H9 (cell line): Measurements from ENCODE around the gene RPLP1. TPM values are rescaled to one million over a fixed set of nuclear protein-coding genes. Genes with fewer than 3 reads are reported as not detected.

ENCODE experiments used
- DNase-seq: peaks from one replicate; pipeline ENCODE4 v3.0.0-alpha.2; 2017
- H2AFZ ChIP-seq: one replicate; pipeline ENCODE4 v1.6.1; 2013; ENCODE audit warnings: mild to moderate bottlenecking, low read length, control low read depth, moderate library complexity
- H2AK5ac ChIP-seq: 2 replicates; pipeline ENCODE4 v1.6.1; 2013; ENCODE audit warnings: low read length, control low read depth, mixed read lengths; ENCODE audit not compliant: insufficient read length
- H2BK120ac ChIP-seq: one replicate; pipeline ENCODE4 v1.6.1; 2013; ENCODE audit warnings: low read depth, mild to moderate bottlenecking, low read length, control low read depth, inconsistent platforms; ENCODE audit not compliant: poor library complexity, severe bottlenecking
- H2BK12ac ChIP-seq: 2 replicates; pipeline ENCODE4 v1.6.1; 2013; ENCODE audit warnings: low read length, control low read depth, mixed read lengths, low read depth; ENCODE audit not compliant: insufficient read length
- H2BK15ac ChIP-seq: 2 replicates; pipeline ENCODE4 v1.6.1; 2013; ENCODE audit warnings: low read depth, low read length, control low read depth
- H2BK20ac ChIP-seq: one replicate; pipeline ENCODE4 v1.6.1; 2013; ENCODE audit warnings: low read depth, mild to moderate bottlenecking, low read length, control low read depth, inconsistent platforms; ENCODE audit not compliant: poor library complexity, severe bottlenecking
- H2BK5ac ChIP-seq: 2 replicates; pipeline ENCODE4 v1.6.1; 2013; ENCODE audit warnings: low read length, control low read depth, mixed read lengths; ENCODE audit not compliant: insufficient read length
- H3K14ac ChIP-seq: 2 replicates; pipeline ENCODE4 v1.6.1; 2013; ENCODE audit warnings: low read length, control low read depth; ENCODE audit not compliant: insufficient read depth
- H3K18ac ChIP-seq: 2 replicates; pipeline ENCODE4 v1.6.1; 2013; ENCODE audit warnings: low read depth, mild to moderate bottlenecking, mixed read lengths, low read length, control low read depth; ENCODE audit not compliant: insufficient read length
- H3K23ac ChIP-seq: 2 replicates; pipeline ENCODE4 v1.6.1; 2013; ENCODE audit warnings: low read length, control low read depth, mixed read lengths, low read depth; ENCODE audit not compliant: insufficient read length
- H3K23me2 ChIP-seq: 2 replicates; pipeline ENCODE4 v1.6.1; 2013; ENCODE audit warnings: low read depth, mild to moderate bottlenecking, mixed read lengths, low read length, control low read depth; ENCODE audit not compliant: insufficient read length, poor library complexity, severe bottlenecking
- H3K27ac ChIP-seq: 2 replicates; pipeline ENCODE4 v1.5.1; 2013; ENCODE audit warnings: low read length, control low read depth, mixed read lengths, low read depth; ENCODE audit not compliant: insufficient read length
- H3K27me3 ChIP-seq: 2 replicates; pipeline ENCODE4 v1.6.1; 2013; ENCODE audit warnings: low read length, control low read depth, inconsistent platforms; ENCODE audit not compliant: insufficient read depth
- H3K4ac ChIP-seq: 2 replicates; pipeline ENCODE4 v1.6.1; 2013; ENCODE audit warnings: low read depth, mild to moderate bottlenecking, control low read depth, inconsistent platforms, low read length, moderate library complexity
- H3K4me1 ChIP-seq: 2 replicates; pipeline ENCODE4 v1.6.1; 2013; ENCODE audit warnings: low read length, control low read depth, inconsistent platforms; ENCODE audit not compliant: insufficient read depth
- H3K4me2 ChIP-seq: 2 replicates; pipeline ENCODE4 v1.6.1; 2013; ENCODE audit warnings: low read length, control low read depth, mixed read lengths; ENCODE audit not compliant: insufficient read length, insufficient read depth
- H3K56ac ChIP-seq: 2 replicates; pipeline ENCODE4 v1.6.1; 2013; ENCODE audit warnings: low read depth, mild to moderate bottlenecking, mixed read lengths, low read length, control low read depth; ENCODE audit not compliant: insufficient read length
- H3K79me1 ChIP-seq: 2 replicates; pipeline ENCODE4 v1.6.1; 2013; ENCODE audit warnings: low read depth, mild to moderate bottlenecking, moderate library complexity, low read length, control low read depth, inconsistent platforms; ENCODE audit not compliant: insufficient read depth, poor library complexity, severe bottlenecking
- H3K79me2 ChIP-seq: 2 replicates; pipeline ENCODE4 v1.6.1; 2013; ENCODE audit warnings: low read length, control low read depth, inconsistent platforms; ENCODE audit not compliant: insufficient read depth
- H3K9ac ChIP-seq: 2 replicates; pipeline ENCODE4 v1.6.1; 2013; ENCODE audit warnings: low read length, control low read depth, mixed read lengths; ENCODE audit not compliant: insufficient read length; ENCODE audit errors: extremely low read depth
- H3K9me3 ChIP-seq: one replicate; pipeline ENCODE4 v1.6.1; 2013; ENCODE audit warnings: low read depth, low read length, inconsistent platforms; ENCODE audit not compliant: control insufficient read depth
- H3T11ph ChIP-seq: one replicate; pipeline ENCODE4 v1.6.1; 2013; ENCODE audit warnings: mild to moderate bottlenecking, low read length, control low read depth, inconsistent platforms
- H4K20me1 ChIP-seq: one replicate; pipeline ENCODE4 v1.6.1; 2013; ENCODE audit not compliant: control insufficient read depth, insufficient read length, insufficient read depth
- H4K5ac ChIP-seq: 2 replicates; pipeline ENCODE4 v1.6.1; 2013; ENCODE audit warnings: low read depth, mild to moderate bottlenecking, mixed read lengths, low read length, control low read depth; ENCODE audit not compliant: insufficient read length
- H4K8ac ChIP-seq: replicated peaks from 2 replicates; pipeline ENCODE4 v1.6.1; 2013; ENCODE audit warnings: low read length, control low read depth, mixed read lengths, low read depth; ENCODE audit not compliant: insufficient read length
- H4K91ac ChIP-seq: 2 replicates; pipeline ENCODE4 v1.6.1; 2013; ENCODE audit warnings: low read depth, mild to moderate bottlenecking, moderate library complexity, mixed read lengths, low read length, control low read depth; ENCODE audit not compliant: insufficient read length
- H3K27ac Mint-ChIP-seq, 3 experiments: 2 replicates in 2 of 3; 3 replicates in 1 of 3; pipeline ENCODE4 v1.8.0; 2020 to 2021; ENCODE audit warnings: mixed read lengths in 3 of 3, mild to moderate bottlenecking in 1 of 3, moderate library complexity in 1 of 3
- H3K27me3 Mint-ChIP-seq: 2 replicates; pipeline ENCODE4 v1.8.0; 2021; ENCODE audit warnings: low read depth, mild to moderate bottlenecking, moderate library complexity, mixed read lengths
- H3K36me3 Mint-ChIP-seq, 3 experiments: 2 replicates in 2 of 3; 3 replicates in 1 of 3; pipeline ENCODE4 v1.8.0; 2020 to 2021; ENCODE audit warnings: low read depth in 3 of 3, mixed read lengths in 3 of 3; ENCODE audit not compliant: insufficient read depth in 1 of 3
- H3K4me1 Mint-ChIP-seq, 2 experiments: 2 replicates each; pipeline ENCODE4 v1.8.0; 2020; ENCODE audit warnings: mixed read lengths in 2 of 2
- H3K4me3 Mint-ChIP-seq, 2 experiments: 2 replicates in 1 of 2; 3 replicates in 1 of 2; pipeline ENCODE4 v1.8.0; 2020 to 2021; ENCODE audit warnings: mild to moderate bottlenecking in 2 of 2, mixed read lengths in 2 of 2, moderate library complexity in 1 of 2
- H3K9me3 Mint-ChIP-seq, 2 experiments: 2 replicates in 1 of 2; 3 replicates in 1 of 2; pipeline ENCODE4 v1.8.0; 2020; ENCODE audit warnings: mild to moderate bottlenecking in 2 of 2, mixed read lengths in 2 of 2, moderate library complexity in 1 of 2
- CTCF ChIP-seq: fragments of 200-600 bp; sonication (generic); conservative IDR thresholded peaks from 3 replicates; pipeline ENCODE4 v1.8.0; 2021; ENCODE audit warnings: antibody characterized with exemption, mild to moderate bottlenecking
- WGBS: extraction: QIAGEN DNeasy Blood & Tissue Kit; methylation state at CpG from one replicate; pipeline ENCODE4 v1.1.7; 2013; ENCODE audit warnings: missing lambda C conversion rate, low lambda C conversion rate, mixed read lengths; ENCODE audit not compliant: insufficient read length; ENCODE audit errors: extremely low coverage; 5-methylcytosine and 5-hydroxymethylcytosine counted together
- total RNA-seq: library from RNA; stranded (reverse); gene quantifications from 2 replicates; pipeline ENCODE4 v1.2.1, GENCODE V29; 2021

The RPLP1 gene
- total RNA-seq, 1 experiment from 2014 or later: 1,715 TPM

DNA sequence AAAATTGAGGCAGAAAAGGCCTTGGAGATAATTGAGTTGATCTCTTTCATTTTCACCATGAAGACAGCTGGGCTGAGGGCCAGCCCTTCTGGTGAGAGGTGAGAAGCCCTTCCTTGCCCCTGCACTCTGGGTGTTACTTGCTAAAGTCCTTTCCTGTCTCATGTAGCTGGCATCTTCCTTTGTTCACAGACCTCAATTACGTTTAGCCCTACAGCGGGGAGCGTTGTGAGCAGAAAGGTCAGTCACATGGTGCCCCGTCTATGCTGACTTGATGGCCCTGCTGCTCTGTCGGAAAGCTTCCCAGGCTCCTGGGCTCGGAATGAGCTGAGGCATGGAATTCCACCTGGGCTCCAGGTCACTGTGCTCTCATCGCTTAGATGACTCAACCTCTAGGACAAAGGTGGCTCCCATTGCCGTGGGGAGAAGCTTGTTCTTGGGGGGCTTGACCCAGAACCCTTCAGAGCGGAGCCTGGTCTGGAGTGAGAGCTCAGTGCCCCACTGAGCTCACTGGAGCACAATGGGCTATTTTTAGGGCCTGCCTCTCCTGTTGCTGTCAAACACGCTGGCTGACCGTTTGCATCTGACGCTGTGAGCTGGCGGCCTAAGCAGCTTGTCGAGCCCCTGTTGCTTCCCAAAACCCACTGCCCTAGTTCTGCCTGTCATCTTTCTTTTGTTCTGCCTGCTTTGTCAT, 47.0 kb downstream of the RPLP1 start:
- H3K79me2 ChIP-seq: peaks cover 2% of the 10 kb centered on the region; the same call in 1 of the 2 replicates
- H3K18ac ChIP-seq: no peak overlapping the region
- no peak overlapping the region for H2BK5ac ChIP-seq
- no peak for DNase-seq
- no peaks in the 10 kb centered on the region for H3K27me3 ChIP-seq
- H3K23me2 ChIP-seq: no peaks in the 10 kb centered on the region
- no peak overlapping the region for H2AFZ ChIP-seq
- no peak overlapping the region for H3K9ac ChIP-seq
- H3K9me3 ChIP-seq: no peaks in the 10 kb centered on the region
- no peak overlapping the region for H3K27ac ChIP-seq
- no peak overlapping the region for H2AK5ac ChIP-seq
- no peaks in the 10 kb centered on the region for H3K4me1 ChIP-seq
- no peak overlapping the region for H4K91ac ChIP-seq
- H2BK15ac ChIP-seq: no peak overlapping the region
- H4K20me1 ChIP-seq: no peaks in the 10 kb centered on the region
- H3K36me3 Mint-ChIP-seq: no peaks in the 10 kb centered on the region
- 0 out of 2 replicates have a peak, but pooled peaks cover 1% of the 10 kb centered on the region for H3K27me3 Mint-ChIP-seq
- H3K4ac ChIP-seq: no peak overlapping the region
- no peak overlapping the region for H3K56ac ChIP-seq
- no CpG with 5 or more reads among the region's 14 CpGs for WGBS
- no peak overlapping the region for H2BK20ac ChIP-seq
- no peak overlapping the region for H4K8ac ChIP-seq
- no peaks in the 10 kb centered on the region for H3K9me3 Mint-ChIP-seq
- no peak overlapping the region for H2BK12ac ChIP-seq
- H4K5ac ChIP-seq: no peak overlapping the region
- no peak overlapping the region for H2BK120ac ChIP-seq
- no peaks in the 10 kb centered on the region for H3K79me1 ChIP-seq
- TF ChIP-seq CTCF: no peak
- no peak overlapping the region for H3K4me2 ChIP-seq
- no peak overlapping the region; a peak in 1 of 5 replicates for H3K4me3 Mint-ChIP-seq
- H3K14ac ChIP-seq: no peak overlapping the region; the same call in 1 of the 2 replicates
- H3K27ac Mint-ChIP-seq: peak overlapping the region in 1 of 3 experiments; percentile 1; a peak in 1 of 7 replicates
- peaks cover 13 to 24% of the 10 kb centered on the region in 2 experiments for H3K4me1 Mint-ChIP-seq
- H3K23ac ChIP-seq: no peak overlapping the region
- H3T11ph ChIP-seq: no peak overlapping the region
